Amygdala (tissue), 56 donors: ENCODE data around the gene P2RX6.
A peak's percentile ranks its signal among the peaks of the same experiment; 100 is the strongest.

ENCODE experiments used
- DNase-seq, 56 donors: peaks; one replicate each; lab custom pipeline; 2025; lab: John Stamatoyannopoulos, UW

P2RX6 gene

GRCh38 chr22:21010426-21011113 is 4.4 kb upstream of the P2RX6 start:
- DNase-seq = no peak

GRCh38 chr22:21012446-21013407 is 2.2 kb upstream of the P2RX6 start:
- DNase-seq = no peak

- DNase-seq = no peak
Observed at GRCh38 chr22:21013657-21014201, 1.2 kb upstream of the P2RX6 start.

- DNase-seq = peak in 54 of 56 donors; percentile 24 to 92 (median 77)
Observed at GRCh38 chr22:21014202-21014725, 701 bp upstream of the P2RX6 start.

- no peak for DNase-seq
Observed at GRCh38 chr22:21015466-21016006, 571 bp downstream of the P2RX6 start.

- DNase-seq = no peak
Observed at GRCh38 chr22:21016644-21017420, 1.9 kb downstream of the P2RX6 start.

- DNase-seq = no peak
Observed at GRCh38 chr22:21018314-21018713, 3.3 kb downstream of the P2RX6 start.

- DNase-seq = no peak
Observed at GRCh38 chr22:21020802-21021429, 6.0 kb downstream of the P2RX6 start.

GRCh38 chr22:21022507-21022906 is 7.5 kb downstream of the P2RX6 start:
- no peak for DNase-seq

- no peak for DNase-seq
Observed at GRCh38 chr22:21022955-21023614, 8.1 kb downstream of the P2RX6 start.

- DNase-seq = no peak
Observed at GRCh38 chr22:21025266-21025665, 10.3 kb downstream of the P2RX6 start.

- DNase-seq = no peak
Observed at GRCh38 chr22:21025763-21026755, 11.1 kb downstream of the P2RX6 start.

GRCh38 chr22:21026783-21027692 is 12.1 kb downstream of the P2RX6 start:
- DNase-seq = no peak

GRCh38 chr22:21028277-21029251 is 13.6 kb downstream of the P2RX6 start:
- DNase-seq = no peak

- DNase-seq = no peak
Observed at GRCh38 chr22:21029486-21030025, 14.6 kb downstream of the P2RX6 start.
